Endothelial cell (in vitro differentiated cells): ENCODE results near the gene PRPSAP2. TPM values are rescaled to one million over a fixed set of nuclear protein-coding genes. Genes with fewer than 3 reads are reported as not detected.

Experiments used
- DNase-seq: peaks from one replicate; pipeline ENCODE4 v3.0.0; 2021; ENCODE audit warnings: low spot score
- H3K27ac Mint-ChIP-seq: one replicate; pipeline ENCODE4 v1.8.0; 2021; ENCODE audit warnings: mixed read lengths, inconsistent platforms; ENCODE audit not compliant: unreplicated experiment
- H3K27me3 Mint-ChIP-seq: one replicate; pipeline ENCODE4 v1.8.0; 2021; ENCODE audit warnings: mild to moderate bottlenecking, moderate library complexity, mixed read lengths, inconsistent platforms; ENCODE audit not compliant: unreplicated experiment
- H3K36me3 Mint-ChIP-seq: one replicate; pipeline ENCODE4 v1.8.0; 2021; ENCODE audit warnings: mild to moderate bottlenecking, low read depth, mixed read lengths, inconsistent platforms; ENCODE audit not compliant: unreplicated experiment
- H3K4me1 Mint-ChIP-seq: one replicate; pipeline ENCODE4 v1.8.0; 2021; ENCODE audit warnings: mild to moderate bottlenecking, mixed read lengths, inconsistent platforms; ENCODE audit not compliant: unreplicated experiment
- H3K4me3 Mint-ChIP-seq: one replicate; pipeline ENCODE4 v1.8.0; 2021; ENCODE audit warnings: mild to moderate bottlenecking, mixed read lengths, inconsistent platforms; ENCODE audit not compliant: unreplicated experiment
- H3K9me3 Mint-ChIP-seq: one replicate; pipeline ENCODE4 v1.8.0; 2021; ENCODE audit warnings: mixed read lengths, inconsistent platforms; ENCODE audit not compliant: unreplicated experiment
- CTCF ChIP-seq: fragments of 200-600 bp; sonication (generic); IDR thresholded peaks from one replicate; pipeline ENCODE4 v1.5.0; 2021; ENCODE audit warnings: antibody characterized with exemption; ENCODE audit not compliant: unreplicated experiment
- total RNA-seq: library from RNA; stranded (reverse); fragmentation: NEBNext Ultra II Directional; extraction: Animal tissue kit (Norgen Biotek cat#: 25700); gene quantifications from one replicate; pipeline ENCODE4 v1.2.1, GENCODE V29; 2021; ENCODE audit not compliant: unreplicated experiment

The PRPSAP2 gene
- total RNA-seq, 1 donor from 2014 or later, result 32.4 TPM

DNA sequence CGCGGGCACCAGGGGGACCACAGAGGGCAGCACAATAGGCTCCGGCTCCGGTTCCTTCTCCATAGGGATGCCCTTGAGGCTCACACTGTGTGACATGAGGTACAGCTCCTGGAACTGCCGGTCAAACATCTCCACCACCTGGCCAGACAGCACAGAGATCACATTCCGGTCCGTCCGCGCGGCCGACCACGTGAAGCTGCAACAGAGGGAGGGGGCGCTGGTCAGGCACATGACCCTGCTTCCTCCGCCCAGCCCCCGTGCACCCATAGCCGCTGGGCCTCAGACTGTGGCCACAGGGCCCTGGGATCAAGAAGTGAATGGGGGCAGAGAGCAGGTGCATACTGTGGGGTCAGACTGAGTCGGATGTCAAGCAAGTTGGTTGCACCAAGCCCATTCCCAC is 120.7 kb downstream of the PRPSAP2 start:
- TF ChIP-seq CTCF, result no peak
- DNase-seq, result no peak
- H3K27me3 Mint-ChIP-seq, result no peaks in the 10 kb centered on the region
- H3K36me3 Mint-ChIP-seq, result no peaks in the 10 kb centered on the region
- H3K27ac Mint-ChIP-seq, result no peak overlapping the region
- no peak overlapping the region for H3K4me3 Mint-ChIP-seq
- H3K4me1 Mint-ChIP-seq, result no peaks in the 10 kb centered on the region
- no peaks in the 10 kb centered on the region for H3K9me3 Mint-ChIP-seq

Other genes with a start within 250 kb of the PRPSAP2 start
- gene TBC1D28, start 213.7 kb upstream of the PRPSAP2 start, total RNA-seq, result not detected
- 14.2 TPM for gene FOXO3B, start 175.8 kb upstream of the PRPSAP2 start, total RNA-seq
- not detected for gene FBXW10, start 114.1 kb upstream of the PRPSAP2 start, total RNA-seq
- gene TVP23B, start 76.9 kb upstream of the PRPSAP2 start, total RNA-seq, result 11.6 TPM
- 0.08 TPM for gene SLC5A10, start 94.0 kb downstream of the PRPSAP2 start, total RNA-seq
- gene FAM83G, start 146.6 kb downstream of the PRPSAP2 start, total RNA-seq, result 1.6 TPM
- gene GRAP, start 188.8 kb downstream of the PRPSAP2 start, total RNA-seq, result 50.2 TPM